T-cell (primary cell): ENCODE results near the gene TEX2. TPM values are rescaled to one million over a fixed set of nuclear protein-coding genes. Genes with fewer than 3 reads are reported as not detected.

Experiments used
- ATAC-seq, 4 experiments: fragments of 200-7000 bp in 3 of 4; fragments of 150-1000 bp in 1 of 4; cut with Tn5 transposase; replicated peaks in 1 of 4; 1 replicate in 3 of 4; 2 replicates in 1 of 4; pipeline ENCODE4 v1.10.0; 2021; ENCODE audit warnings: moderate library complexity in 3 of 4, mild to moderate bottlenecking in 2 of 4, moderate number of reproducible peaks in 1 of 4
- CTCF ChIA-PET, 2 donors: fragments of 300-600 bp; sonication (Branson Sonifier 250); formaldehyde crosslinking; loops; one replicate each; lab custom pipeline; 2022; ENCODE audit warnings: antibody characterized with exemption in 2 of 2; lab: Charles Lee
- POLR2A ChIA-PET, 2 donors: fragments of 300-600 bp; sonication (Branson Sonifier 250); formaldehyde crosslinking; loops; one replicate each; lab custom pipeline; 2022; ENCODE audit warnings: antibody characterized with exemption in 2 of 2; lab: Charles Lee
- DNase-seq, 35 experiments: peaks; one replicate each; pipeline versions ENCODE4 v3.0.0 to v3.0.0-alpha.2; 2013 to 2023
- H3K27ac ChIP-seq: one replicate; pipeline ENCODE4 v1.5.1; 2013; ENCODE audit warnings: low read length
- H3K27me3 ChIP-seq, 2 experiments: replicated peaks in 1 of 2; 1 replicate in 1 of 2; 2 replicates in 1 of 2; pipeline versions ENCODE4 v1.6.1 to v1.7.0; 2013; ENCODE audit warnings: low read length in 1 of 2, mixed read lengths in 1 of 2; ENCODE audit not compliant: control insufficient read depth in 2 of 2, insufficient read depth in 2 of 2; ENCODE audit errors: extremely low read depth in 1 of 2
- H3K36me3 ChIP-seq, 2 donors: 1 replicate in 1 of 2; 2 replicates in 1 of 2; pipeline versions ENCODE4 v1.6.1 to v1.7.0; 2013; ENCODE audit warnings: low read length in 1 of 2; ENCODE audit not compliant: control insufficient read depth in 2 of 2, insufficient read depth in 1 of 2; ENCODE audit errors: extremely low read depth in 1 of 2
- H3K4me1 ChIP-seq, 2 experiments: 1 replicate in 1 of 2; 2 replicates in 1 of 2; pipeline versions ENCODE4 v1.6.1 to v1.7.0; 2013; ENCODE audit warnings: low read length in 2 of 2, mixed read lengths in 1 of 2; ENCODE audit not compliant: insufficient read depth in 2 of 2, control insufficient read depth in 1 of 2; ENCODE audit errors: extremely low read depth in 1 of 2
- H3K4me3 ChIP-seq, 2 donors: 1 replicate in 1 of 2; 2 replicates in 1 of 2; pipeline versions ENCODE4 v1.5.1 to v1.7.0; 2013; ENCODE audit warnings: mild to moderate bottlenecking in 2 of 2, low read length in 1 of 2, moderate library complexity in 1 of 2; ENCODE audit not compliant: control insufficient read depth in 1 of 2; ENCODE audit errors: extremely low read depth in 1 of 2
- H3K9me3 ChIP-seq: 2 replicates; pipeline ENCODE4 v1.7.0; 2013
- H3K27ac Mint-ChIP-seq, 2 donors: one replicate each; pipeline ENCODE4 v1.8.0; 2020 to 2021; ENCODE audit warnings: mild to moderate bottlenecking in 2 of 2, mixed read lengths in 2 of 2
- H3K27me3 Mint-ChIP-seq, 2 donors: one replicate each; pipeline ENCODE4 v1.8.0; 2021 to 2022; ENCODE audit warnings: mixed read lengths in 2 of 2
- H3K36me3 Mint-ChIP-seq: one replicate; pipeline ENCODE4 v1.8.0; 2021; ENCODE audit warnings: mixed read lengths
- H3K4me1 Mint-ChIP-seq, 3 donors: one replicate each; pipeline ENCODE4 v1.8.0; 2020 to 2022; ENCODE audit warnings: mixed read lengths in 3 of 3, mild to moderate bottlenecking in 1 of 3
- H3K4me3 Mint-ChIP-seq, 3 donors: one replicate each; pipeline ENCODE4 v1.8.0; 2020 to 2022; ENCODE audit warnings: mild to moderate bottlenecking in 3 of 3, mixed read lengths in 3 of 3, moderate library complexity in 3 of 3
- H3K9me3 Mint-ChIP-seq, 3 donors: one replicate each; pipeline ENCODE4 v1.8.0; 2020 to 2022; ENCODE audit warnings: mixed read lengths in 3 of 3
- WGBS: methylation state at CpG from one replicate; pipeline ENCODE4 v1.1.5; 2013; ENCODE audit warnings: missing lambda C conversion rate; ENCODE audit not compliant: insufficient coverage; 5-methylcytosine and 5-hydroxymethylcytosine counted together
- total RNA-seq, 35 experiments: library from RNA in 6 of 35; stranded (reverse) in 6 of 35; fragments of 120-200 nt in 1 of 35; gene quantifications; one replicate each; pipeline versions ENCODE4 v1.2.1 to v1.2.4 and lab custom pipeline; 2013 to 2026

Gene TEX2
- total RNA-seq, 5 donors from 2014 or later (not counting 1 experiment from before 2014, with no cell fraction given) = 12.5 to 16.4 (median 14.8) TPM

DNA sequence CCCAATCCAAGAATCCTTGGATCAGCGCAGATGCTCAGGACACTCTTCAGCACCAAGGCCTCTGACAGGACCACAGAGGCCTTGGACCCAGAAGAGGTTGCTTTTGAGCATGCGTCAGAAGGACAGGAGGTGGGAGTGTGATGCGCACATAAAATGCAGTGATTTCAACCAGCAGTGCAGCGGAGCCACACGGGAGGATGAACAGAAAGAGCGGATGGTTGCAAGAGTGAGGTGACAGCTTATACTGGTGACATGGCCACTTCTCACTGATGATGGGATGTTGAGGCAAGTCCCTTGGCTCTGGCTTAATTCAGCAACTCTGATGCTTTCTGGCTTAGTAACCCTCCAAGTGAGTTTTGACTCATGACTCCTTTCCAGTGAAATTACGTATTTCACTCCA, 107.9 kb downstream of the TEX2 start:
- H3K36me3 Mint-ChIP-seq = peaks cover 33% of the 10 kb centered on the region
- WGBS = 94% methylated on average over 5 of the region's 7 CpGs
- DNase-seq = no peak
- no peaks in the 10 kb centered on the region for H3K4me1 ChIP-seq
- ChIA-PET POLR2A (no interaction called here), CTCF (interaction anchor here in 1 of 2 donors (1.3 kb wide), 1 partner anchor 22 kb away, joined by 5 read pairs; no protein-coding TSS in a partner anchor)
- H3K4me1 Mint-ChIP-seq = no peaks in the 10 kb centered on the region
- no peak overlapping the region for H3K4me3 ChIP-seq
- H3K27me3 Mint-ChIP-seq = no peaks in the 10 kb centered on the region
- no peaks in the 10 kb centered on the region for H3K9me3 Mint-ChIP-seq
- no peak for ATAC-seq
- peaks cover 10 to 34% of the 10 kb centered on the region in 2 donors for H3K36me3 ChIP-seq
- H3K4me3 Mint-ChIP-seq = no peak overlapping the region
- no peaks in the 10 kb centered on the region for H3K9me3 ChIP-seq
- H3K27ac Mint-ChIP-seq = no peak overlapping the region
- H3K27ac ChIP-seq = no peak overlapping the region
- no peaks in the 10 kb centered on the region for H3K27me3 ChIP-seq

DNA sequence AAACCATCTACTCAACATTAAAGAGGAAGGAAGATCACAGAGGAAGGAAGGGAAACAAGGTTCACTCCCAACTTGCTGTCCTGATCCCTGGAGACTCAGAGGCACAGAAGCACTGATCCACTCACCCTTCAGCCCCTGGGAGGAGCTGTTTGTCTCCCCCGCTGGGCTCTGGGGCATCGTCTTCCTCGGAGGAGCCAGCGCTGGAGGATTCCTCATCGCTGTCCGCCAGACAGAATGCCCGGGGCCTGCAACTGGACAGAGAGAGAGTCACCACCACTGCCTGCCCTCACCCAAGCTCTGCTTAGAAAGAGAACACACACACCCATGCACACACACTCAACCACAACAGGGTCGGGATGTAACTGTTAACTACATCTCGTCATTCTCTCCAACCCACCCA, 108.3 kb downstream of the TEX2 start:
- POLR2A ChIA-PET = no interaction called here
- 96% methylated on average over 7 of the region's 9 CpGs for WGBS

GRCh38 chr17:64154313-64154695, 108.8 kb downstream of the TEX2 start:
- Mint-ChIP-seq H3K9me3 (no peaks in the 10 kb centered on the region), H3K4me3 (no peak overlapping the region), H3K4me1 (no peaks in the 10 kb centered on the region), H3K27me3 (no peaks in the 10 kb centered on the region), H3K36me3 (peaks cover 32% of the 10 kb centered on the region), H3K27ac (no peak overlapping the region)
- H3K27me3 ChIP-seq = no peaks in the 10 kb centered on the region
- H3K4me1 ChIP-seq = no peaks in the 10 kb centered on the region
- WGBS = no CpG with 5 or more reads among the region's 4 CpGs
- ATAC-seq = no peak
- H3K36me3 ChIP-seq = peaks cover 10 to 36% of the 10 kb centered on the region in 2 donors
- ChIA-PET CTCF (interaction anchor here in 1 of 2 donors (1.3 kb wide), 1 partner anchor 21 kb away, joined by 5 read pairs; no protein-coding TSS in a partner anchor), POLR2A (no interaction called here)
- no peaks in the 10 kb centered on the region for H3K9me3 ChIP-seq
- DNase-seq = no peak
- H3K27ac ChIP-seq = no peak overlapping the region
- H3K4me3 ChIP-seq = no peak overlapping the region

More for the DNA sequence above, 108.3 kb downstream of the TEX2 start:
- H3K4me1 ChIP-seq = no peaks in the 10 kb centered on the region
- H3K27ac ChIP-seq = no peak overlapping the region
- no peak overlapping the region for H3K4me3 Mint-ChIP-seq
- no peak overlapping the region for H3K4me3 ChIP-seq
- H3K9me3 Mint-ChIP-seq = no peaks in the 10 kb centered on the region
- H3K36me3 ChIP-seq = peaks cover 10 to 36% of the 10 kb centered on the region in 2 donors
- CTCF ChIA-PET = interaction anchor here in 1 of 2 donors (1.3 kb wide), 1 partner anchor 21 kb away, joined by 5 read pairs; no protein-coding TSS in a partner anchor
- no peaks in the 10 kb centered on the region for H3K4me1 Mint-ChIP-seq
- DNase-seq = no peak
- no peaks in the 10 kb centered on the region for H3K9me3 ChIP-seq
- H3K27me3 Mint-ChIP-seq = no peaks in the 10 kb centered on the region
- H3K27ac Mint-ChIP-seq = no peak overlapping the region
- H3K36me3 Mint-ChIP-seq = peaks cover 33% of the 10 kb centered on the region
- H3K27me3 ChIP-seq = no peaks in the 10 kb centered on the region
- no peak for ATAC-seq

DNA sequence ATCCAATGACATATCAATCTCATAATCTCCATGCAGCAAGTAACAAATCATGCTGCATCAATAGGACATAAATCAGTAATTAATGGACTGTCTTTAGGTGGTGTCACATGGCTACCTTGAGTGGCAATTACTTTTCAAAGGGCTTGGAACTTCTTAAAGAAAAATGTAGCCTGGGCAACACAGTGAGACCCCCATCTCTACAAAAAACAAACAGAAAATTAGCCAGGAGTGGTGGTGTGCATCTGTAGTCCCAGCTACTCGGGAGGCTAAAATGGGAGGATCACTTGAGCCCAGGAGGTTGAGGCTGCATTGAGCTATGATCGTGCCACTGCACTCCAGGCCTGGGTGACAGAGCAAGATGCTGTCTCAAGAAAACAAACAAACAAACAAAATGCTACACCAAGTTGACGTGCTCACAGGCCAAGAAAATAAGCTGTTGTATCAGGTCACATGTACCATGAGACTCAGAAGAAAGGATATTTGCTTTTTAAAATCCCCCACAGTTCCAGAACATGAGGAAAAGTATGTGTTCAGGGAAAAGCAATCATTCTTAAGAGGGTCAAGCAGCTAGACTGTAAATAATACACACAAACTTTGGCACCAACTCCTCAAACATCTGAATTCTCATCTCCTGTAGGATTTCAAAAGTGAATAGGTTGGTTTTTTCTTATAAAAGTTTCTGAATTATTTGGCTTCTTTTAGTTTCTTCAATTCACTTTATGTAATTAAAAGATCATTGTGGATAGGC, 109.3 kb downstream of the TEX2 start:
- H3K27ac Mint-ChIP-seq = no peak overlapping the region
- Histone ChIP-seq H3K27ac (no peak overlapping the region), H3K4me3 (no peak overlapping the region), H3K36me3 (peaks cover 10 to 39% of the 10 kb centered on the region in 2 donors), H3K4me1 (no peaks in the 10 kb centered on the region), H3K9me3 (no peaks in the 10 kb centered on the region), H3K27me3 (no peaks in the 10 kb centered on the region)
- DNase-seq (no peak), ATAC-seq (no peak)
- H3K4me3 Mint-ChIP-seq = no peak overlapping the region
- H3K27me3 Mint-ChIP-seq = no peaks in the 10 kb centered on the region
- no peaks in the 10 kb centered on the region for H3K9me3 Mint-ChIP-seq
- ChIA-PET POLR2A (no interaction called here), CTCF (interaction anchor here in 1 of 2 donors (1.3 kb wide), 1 partner anchor 20 kb away, joined by 5 read pairs; no protein-coding TSS in a partner anchor)
- H3K4me1 Mint-ChIP-seq = peaks cover 0 to 2% (median under 1%) of the 10 kb centered on the region in 3 donors
- peaks cover 31% of the 10 kb centered on the region for H3K36me3 Mint-ChIP-seq
- no CpG with 5 or more reads among the region's 3 CpGs for WGBS

- no peak overlapping the region for H3K27ac Mint-ChIP-seq
- peaks cover 10 to 45% of the 10 kb centered on the region in 2 donors for H3K36me3 ChIP-seq
- no peaks in the 10 kb centered on the region for H3K27me3 ChIP-seq
- H3K4me3 Mint-ChIP-seq = no peak overlapping the region
- peaks cover 8 to 12% (median 11%) of the 10 kb centered on the region in 3 donors for H3K4me1 Mint-ChIP-seq
- H3K4me1 ChIP-seq = peaks cover 0 to 3% of the 10 kb centered on the region in 2 experiments
- WGBS = 100% methylated on average over 1 of the region's 7 CpGs
- no peaks in the 10 kb centered on the region for H3K9me3 Mint-ChIP-seq
- no peak overlapping the region for H3K4me3 ChIP-seq
- peaks cover 31% of the 10 kb centered on the region for H3K36me3 Mint-ChIP-seq
- H3K27me3 Mint-ChIP-seq = no peaks in the 10 kb centered on the region
- ATAC-seq = no peak
- no peak for DNase-seq
- CTCF ChIA-PET = no interaction called here
- POLR2A ChIA-PET = interaction anchor here (0.6 to 0.7 kb wide), 2 partner anchors 15 to 74 kb away, joined by 3 read pairs; no protein-coding TSS in a partner anchor
- no peaks in the 10 kb centered on the region for H3K9me3 ChIP-seq
- no peak overlapping the region for H3K27ac ChIP-seq
Observed at GRCh38 chr17:64152428-64153125, 110.5 kb downstream of the TEX2 start.

DNA sequence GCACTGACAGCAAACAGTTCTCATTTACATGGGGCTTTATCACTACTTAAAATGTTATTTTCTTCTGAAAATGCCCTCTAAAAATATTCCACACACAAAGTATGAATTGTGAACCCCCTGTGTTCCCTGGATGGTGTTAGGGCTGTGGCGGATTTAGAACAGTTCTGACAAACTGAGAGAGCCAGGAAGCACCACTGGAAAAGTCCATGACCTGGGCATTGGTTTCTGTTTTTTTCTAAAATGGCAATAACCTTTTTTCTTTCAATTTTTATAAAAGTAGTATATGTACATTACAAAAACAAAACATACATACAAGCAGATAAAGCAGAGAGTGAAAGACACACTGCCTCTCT, 112.1 kb downstream of the TEX2 start:
- H3K4me1 ChIP-seq = peaks cover 11 to 13% of the 10 kb centered on the region in 2 experiments
- Mint-ChIP-seq H3K27ac (no peak overlapping the region), H3K4me1 (peaks cover 19 to 24% (median 23%) of the 10 kb centered on the region in 3 donors), H3K36me3 (peaks cover 31% of the 10 kb centered on the region), H3K9me3 (no peaks in the 10 kb centered on the region), H3K27me3 (no peaks in the 10 kb centered on the region), H3K4me3 (no peak overlapping the region)
- POLR2A ChIA-PET = no interaction called here
- no peak overlapping the region for H3K4me3 ChIP-seq
- ATAC-seq (no peak), DNase-seq (no peak)
- H3K36me3 ChIP-seq = peaks cover 10 to 45% of the 10 kb centered on the region in 2 donors
- no peaks in the 10 kb centered on the region for H3K27me3 ChIP-seq
- CTCF ChIA-PET = interaction anchor here in 1 of 2 donors (2.6 kb wide), 1 partner anchor 17 kb away, joined by 11 read pairs; no protein-coding TSS in a partner anchor
- no peak overlapping the region for H3K27ac ChIP-seq
- WGBS = no CpG with 5 or more reads among the region's 1 CpG
- no peaks in the 10 kb centered on the region for H3K9me3 ChIP-seq
